HEK293T (cell line): ENCODE results near the gene STEAP1B.

Experiments
- ARNT ChIP-seq: fragments of 450-650 bp; IDR thresholded peaks from 2 replicates; pipeline ENCODE4 v1.6.1; 2017; ENCODE audit warnings: mild to moderate bottlenecking
- BHLHE40 ChIP-seq: fragments of 450-650 bp; IDR thresholded peaks from 2 replicates; pipeline ENCODE4 v1.6.1; 2016; ENCODE audit warnings: mild to moderate bottlenecking, moderate library complexity, borderline replicate concordance
- ELF4 ChIP-seq: fragments of 450-650 bp; IDR thresholded peaks from 2 replicates; pipeline ENCODE4 v1.6.1; 2017; ENCODE audit warnings: antibody characterized with exemption
- FOXA1 ChIP-seq: fragments of 450-650 bp; IDR thresholded peaks from 2 replicates; pipeline ENCODE4 v1.6.1; 2016; ENCODE audit warnings: mild to moderate bottlenecking
- FOXM1 ChIP-seq: fragments of 450-650 bp; IDR thresholded peaks from 2 replicates; pipeline ENCODE4 v1.6.1; 2017; ENCODE audit warnings: mild to moderate bottlenecking, borderline replicate concordance
- HDGF ChIP-seq: fragments of 450-650 bp; IDR thresholded peaks from 2 replicates; pipeline ENCODE4 v1.6.1; 2017; ENCODE audit warnings: antibody characterized with exemption, borderline replicate concordance
- NFRKB ChIP-seq: fragments of 450-650 bp; IDR thresholded peaks from 2 replicates; pipeline ENCODE4 v1.6.1; 2016; ENCODE audit warnings: mild to moderate bottlenecking, moderate library complexity
- SP1 ChIP-seq: fragments of 450-650 bp; IDR thresholded peaks from 2 replicates; pipeline ENCODE4 v1.6.1; 2017
- TARDBP ChIP-seq: fragments of 450-650 bp; IDR thresholded peaks from 2 replicates; pipeline ENCODE4 v1.6.1; 2016
- ZNF384 ChIP-seq: fragments of 450-650 bp; IDR thresholded peaks from 2 replicates; pipeline ENCODE4 v1.6.1; 2016
- TF ChIP-seq, protein P1 (sequence below): fragments of 450-650 bp; IDR thresholded peaks from 2 replicates; pipeline ENCODE4 v1.6.1; 2016

DNA sequence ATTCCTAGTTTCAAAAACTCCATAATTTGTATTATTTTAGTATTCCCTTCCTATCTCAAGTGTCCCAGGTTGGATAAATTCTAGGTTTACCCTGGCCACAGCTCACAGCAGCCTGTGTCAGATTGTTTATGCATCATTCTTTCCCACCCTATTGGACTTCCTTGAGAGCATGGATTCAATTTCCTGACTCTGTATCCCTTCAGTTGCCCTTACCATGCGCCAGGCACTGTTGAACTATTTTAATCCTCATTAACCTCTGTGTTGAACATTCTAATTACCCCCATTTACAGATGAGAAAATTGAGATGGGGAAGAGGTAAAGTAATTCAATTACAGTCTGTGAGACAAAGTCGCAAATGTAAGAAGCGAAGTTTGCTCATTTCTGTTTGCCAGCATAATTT, 58.8 kb downstream of the STEAP1B start:
- TF ChIP-seq BHLHE40 (no peak), TARDBP (no peak), ARNT (no peak), FOXM1 (no peak), HDGF (no peak), ZNF384 (no peak), NFRKB (no peak), SP1 (no peak), FOXA1 (no peak), ELF4 (no peak)
- TF ChIP-seq, protein P1, sequence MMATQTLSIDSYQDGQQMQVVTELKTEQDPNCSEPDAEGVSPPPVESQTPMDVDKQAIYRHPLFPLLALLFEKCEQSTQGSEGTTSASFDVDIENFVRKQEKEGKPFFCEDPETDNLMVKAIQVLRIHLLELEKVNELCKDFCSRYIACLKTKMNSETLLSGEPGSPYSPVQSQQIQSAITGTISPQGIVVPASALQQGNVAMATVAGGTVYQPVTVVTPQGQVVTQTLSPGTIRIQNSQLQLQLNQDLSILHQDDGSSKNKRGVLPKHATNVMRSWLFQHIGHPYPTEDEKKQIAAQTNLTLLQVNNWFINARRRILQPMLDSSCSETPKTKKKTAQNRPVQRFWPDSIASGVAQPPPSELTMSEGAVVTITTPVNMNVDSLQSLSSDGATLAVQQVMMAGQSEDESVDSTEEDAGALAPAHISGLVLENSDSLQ: no peak
